Amygdala (tissue), 56 donors: Measurements from ENCODE around the gene WDHD1.
"Not testable (repeated sequence)": the region's sequence is repeated elsewhere in the genome, so short reads cannot be mapped to it uniquely, and the experiment has no call there.

ENCODE experiments used
- DNase-seq, 56 donors: peaks; one replicate each; lab custom pipeline; 2025; lab: John Stamatoyannopoulos, UW

Gene WDHD1

GRCh38 chr14:54955143-54955542 is 71.8 kb downstream of the WDHD1 start:
- DNase-seq = no peak

DNA sequence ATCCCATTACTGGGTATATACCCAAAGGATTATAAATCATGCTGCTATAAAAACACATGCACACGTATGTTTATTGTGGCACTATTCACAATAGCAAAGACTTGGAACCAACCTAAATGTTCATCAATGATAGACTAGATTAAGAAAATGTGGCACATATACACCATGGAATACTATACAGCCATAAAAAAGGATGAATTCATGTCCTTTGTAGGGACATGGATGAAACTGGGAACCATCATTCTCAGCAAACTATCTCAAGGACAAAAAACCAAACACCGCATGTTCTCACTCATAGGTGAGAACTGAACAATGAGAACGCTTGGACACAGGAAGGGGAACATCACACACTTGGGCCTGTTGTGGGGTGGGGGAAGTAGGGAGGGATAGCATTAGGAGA is 73.3 kb downstream of the WDHD1 start:
- DNase-seq = not testable (repeated sequence)

DNA sequence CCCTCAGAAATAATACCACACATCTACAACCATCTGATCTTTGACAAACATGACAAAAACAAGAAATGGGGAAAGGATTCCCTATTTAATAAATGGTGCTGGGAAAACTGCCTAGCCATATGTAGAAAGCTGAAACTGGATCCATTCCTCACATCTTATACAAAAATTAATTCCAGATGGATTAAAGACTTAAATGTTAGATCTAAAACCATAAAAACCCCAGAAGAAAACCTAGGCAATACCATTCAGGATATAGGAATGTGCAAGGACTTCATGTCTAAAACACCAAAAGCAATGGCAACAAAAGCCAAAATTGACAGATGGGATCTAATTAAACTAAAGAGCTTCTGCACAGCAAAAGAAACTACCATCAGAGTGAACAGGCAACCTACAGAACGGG is 74.1 kb downstream of the WDHD1 start:
- not testable (repeated sequence) for DNase-seq

- no peak for DNase-seq
Observed at GRCh38 chr14:54947230-54947629, 79.7 kb downstream of the WDHD1 start.

DNA sequence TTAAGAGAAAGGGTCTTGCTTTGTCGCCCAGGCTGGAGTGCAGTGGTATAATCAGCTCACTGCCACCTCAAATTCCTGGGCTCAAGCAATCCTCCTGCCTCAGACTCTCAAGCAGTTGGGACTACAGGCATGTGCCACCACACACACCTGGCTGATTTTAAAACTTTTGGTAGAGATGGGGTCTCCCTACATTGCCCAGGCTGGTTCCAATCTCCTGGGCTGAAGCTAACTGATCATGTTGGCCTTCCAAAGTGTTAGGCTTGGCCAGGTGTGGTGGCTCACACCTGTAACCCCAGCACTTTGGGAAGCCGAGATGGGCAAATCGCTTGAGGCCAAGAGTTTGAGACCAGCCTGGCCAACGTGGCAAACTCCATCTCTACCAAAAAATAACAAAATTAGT is 80.4 kb downstream of the WDHD1 start:
- no peak for DNase-seq

GRCh38 chr14:54944737-54945391 is 82.0 kb downstream of the WDHD1 start:
- no peak for DNase-seq

DNA sequence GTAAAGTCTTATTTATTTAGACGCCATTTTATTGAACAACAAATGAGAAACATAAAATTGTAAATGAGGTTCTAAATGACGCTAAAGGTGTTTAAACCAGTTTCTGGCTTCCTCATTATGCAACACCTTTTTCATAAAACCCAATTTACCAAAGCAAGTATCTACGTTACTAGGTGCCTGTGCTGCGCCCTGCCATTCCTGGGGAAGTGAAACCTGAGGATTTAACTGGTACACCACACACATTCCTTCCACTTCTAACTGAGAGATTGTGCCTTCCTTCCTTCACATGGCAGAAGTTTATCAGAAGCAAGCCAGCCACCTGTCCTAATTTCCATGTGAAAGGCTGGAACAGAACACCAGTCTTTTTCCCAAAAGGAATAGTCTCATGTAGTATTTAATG is 84.0 kb downstream of the WDHD1 start:
- DNase-seq = peak in 1 of 56 donors; percentile 1

DNA sequence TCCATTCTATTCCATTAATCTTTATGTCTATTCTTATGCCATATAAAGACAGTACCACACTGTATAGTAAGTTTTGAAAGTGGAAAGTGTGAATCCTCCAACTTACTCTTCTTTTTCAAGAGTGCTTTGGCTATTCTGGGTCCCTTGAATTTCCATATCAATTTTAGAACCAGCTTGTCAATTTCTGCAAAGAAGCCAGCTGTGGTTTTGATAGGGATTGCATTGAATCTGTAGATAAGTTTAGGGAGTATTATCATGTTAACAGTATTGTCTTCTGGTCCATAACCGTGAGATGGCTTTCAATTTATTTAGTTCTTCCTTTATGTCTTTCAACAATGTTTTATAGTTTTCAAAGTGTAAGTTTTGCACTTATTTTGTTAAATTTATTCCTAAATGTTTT is 90.1 kb downstream of the WDHD1 start:
- no peak for DNase-seq

DNA sequence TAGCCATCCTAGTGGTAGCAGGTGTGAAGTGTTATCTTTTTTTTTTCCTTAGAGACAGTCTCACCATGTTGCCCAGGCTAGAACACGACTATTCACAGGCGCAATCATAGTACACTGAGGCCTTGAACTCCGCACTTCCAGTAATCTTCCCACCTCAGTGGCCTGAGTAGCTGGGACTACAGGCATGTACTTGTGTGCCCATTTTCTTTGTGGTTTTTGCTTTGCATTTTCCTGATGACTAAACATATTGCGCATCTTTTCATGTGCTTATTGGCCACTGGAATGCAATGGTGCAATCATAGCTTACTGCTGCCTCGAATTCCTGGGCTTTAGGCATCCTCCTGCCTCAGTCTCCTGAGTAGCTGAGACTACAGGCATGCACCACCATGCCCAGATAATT is 90.9 kb downstream of the WDHD1 start:
- no peak for DNase-seq

DNA sequence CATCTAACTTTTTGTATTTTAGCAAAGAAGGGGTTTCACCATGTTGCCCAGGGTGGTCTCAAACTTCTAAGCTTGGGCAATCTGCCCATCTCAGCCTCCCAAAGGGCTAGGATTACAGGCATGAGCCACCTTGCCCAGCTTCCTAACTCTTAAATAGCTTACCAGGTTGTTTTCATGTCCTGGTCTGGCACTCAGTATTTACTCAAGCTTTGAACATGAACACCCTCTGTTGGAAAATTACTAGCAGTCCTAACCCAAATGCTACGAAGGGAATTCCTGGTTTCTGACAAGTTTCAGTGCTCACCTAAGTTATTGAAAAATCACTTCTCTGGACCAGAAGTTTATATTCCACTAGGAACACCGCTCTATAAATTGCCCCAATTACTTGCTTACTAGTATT is 91.8 kb downstream of the WDHD1 start:
- no peak for DNase-seq

DNA sequence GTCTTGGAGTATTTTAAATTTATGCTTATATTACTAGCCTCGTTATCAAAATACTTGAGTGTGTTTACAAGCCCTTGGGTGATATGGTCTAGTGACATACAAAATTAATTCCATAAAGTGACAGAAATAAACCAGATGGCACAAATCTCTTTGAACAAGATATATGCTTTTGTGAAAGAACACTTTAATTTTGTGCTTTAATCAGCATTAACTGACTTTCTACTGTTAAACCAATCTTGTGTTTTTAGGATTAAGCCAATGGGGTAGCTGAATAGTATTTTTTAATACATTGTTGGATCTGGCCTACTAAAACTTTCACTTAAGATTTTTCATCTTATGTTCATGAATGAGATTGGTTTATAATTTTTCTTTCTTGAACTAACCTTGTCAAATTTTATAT is 93.9 kb downstream of the WDHD1 start:
- no peak for DNase-seq

DNA sequence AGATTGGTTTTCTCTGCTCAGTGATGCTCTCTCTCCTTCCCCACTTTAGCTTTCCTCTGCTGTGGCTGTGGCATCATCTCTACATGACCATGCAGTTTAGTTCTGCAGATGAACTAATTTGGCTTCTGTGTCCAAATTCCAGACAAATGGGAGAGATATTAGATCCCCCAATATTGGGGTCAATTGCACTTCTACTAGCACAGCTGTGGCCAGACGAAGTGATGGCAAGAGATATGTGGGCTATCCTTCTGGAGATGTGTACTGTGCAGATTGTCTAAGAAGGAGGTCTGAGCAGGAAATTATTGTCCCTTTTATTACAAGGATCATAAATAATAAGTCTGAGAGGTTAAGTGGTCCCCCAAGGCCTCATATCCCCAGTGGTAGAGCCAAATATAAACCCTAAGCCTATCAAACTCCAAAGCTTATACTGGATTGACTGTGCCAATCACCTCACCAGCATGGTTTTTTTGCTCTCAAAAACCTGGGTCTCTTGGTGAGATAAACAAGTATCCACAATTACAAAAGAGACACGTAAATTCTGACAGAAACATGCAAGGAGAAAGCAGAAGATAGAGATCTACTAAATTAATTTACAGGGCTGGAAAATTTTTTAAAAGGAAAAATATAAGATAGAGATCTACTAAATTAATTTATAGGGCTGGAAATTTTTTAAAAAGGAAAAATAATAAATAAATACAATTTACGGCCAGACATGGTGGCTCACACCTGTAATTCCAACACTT is 95.1 kb downstream of the WDHD1 start:
- no peak for DNase-seq

- no peak for DNase-seq
Observed at GRCh38 chr14:54931101-54931500, 95.8 kb downstream of the WDHD1 start.

- DNase-seq = no peak
Observed at GRCh38 chr14:54929556-54929955, 97.3 kb downstream of the WDHD1 start.

DNA sequence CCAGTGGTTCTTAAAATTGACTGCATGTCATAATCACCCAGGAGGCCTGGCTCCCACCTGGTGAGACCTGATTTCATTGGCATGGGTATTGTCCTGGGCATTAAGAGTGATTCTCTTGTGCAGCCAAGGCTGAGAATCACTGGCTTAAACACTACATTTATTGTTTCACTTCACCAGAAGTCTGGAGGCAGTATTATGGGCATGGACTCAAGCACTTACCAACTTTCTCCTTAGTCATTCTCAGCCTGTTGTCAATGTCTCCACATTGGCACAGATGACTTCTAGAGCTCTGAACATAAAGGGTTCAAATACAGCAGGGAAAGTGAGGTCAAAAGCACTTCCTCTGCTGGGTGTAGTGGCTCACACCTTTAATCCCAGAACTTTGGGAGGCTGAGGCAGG is 98.7 kb downstream of the WDHD1 start:
- no peak for DNase-seq

DNA sequence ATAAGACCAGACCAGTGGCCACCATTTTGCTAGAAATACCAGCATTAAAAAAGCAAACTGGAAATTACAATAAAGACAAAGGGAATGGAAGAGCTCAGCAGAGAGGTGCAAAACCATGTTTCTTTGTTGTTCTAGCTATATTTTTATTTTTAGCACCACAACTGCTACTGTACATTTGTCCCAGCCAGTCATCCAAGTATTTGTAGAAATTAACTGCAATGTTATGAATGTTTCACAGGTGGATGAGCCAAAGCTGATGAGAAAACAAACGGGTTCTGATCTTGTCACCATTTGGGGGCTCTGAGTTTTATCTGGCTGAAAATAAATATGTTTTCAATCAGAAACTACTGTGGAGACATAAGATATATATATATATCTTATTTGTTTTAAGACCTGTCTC is 99.3 kb downstream of the WDHD1 start:
- DNase-seq = no peak

DNA sequence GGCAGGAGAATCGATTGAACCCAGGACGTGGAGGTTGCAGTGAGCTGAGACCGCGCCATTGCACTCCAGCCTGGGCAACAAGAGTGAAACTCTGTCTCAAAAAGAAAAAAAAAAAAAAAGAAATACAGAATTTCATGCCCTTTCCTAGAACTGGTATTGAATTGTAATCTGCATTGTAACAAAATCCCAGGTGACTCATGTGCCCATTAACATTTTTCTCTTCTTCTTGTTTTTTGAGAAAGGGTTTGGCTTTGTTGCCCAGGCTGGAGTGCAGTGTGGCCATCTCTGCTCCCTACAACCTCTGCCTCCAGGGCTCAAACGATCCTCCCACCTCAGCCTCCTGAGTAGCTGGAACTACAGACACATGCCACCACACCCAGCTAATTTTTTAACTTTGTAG is 100.3 kb downstream of the WDHD1 start:
- not testable (repeated sequence) for DNase-seq

DNA sequence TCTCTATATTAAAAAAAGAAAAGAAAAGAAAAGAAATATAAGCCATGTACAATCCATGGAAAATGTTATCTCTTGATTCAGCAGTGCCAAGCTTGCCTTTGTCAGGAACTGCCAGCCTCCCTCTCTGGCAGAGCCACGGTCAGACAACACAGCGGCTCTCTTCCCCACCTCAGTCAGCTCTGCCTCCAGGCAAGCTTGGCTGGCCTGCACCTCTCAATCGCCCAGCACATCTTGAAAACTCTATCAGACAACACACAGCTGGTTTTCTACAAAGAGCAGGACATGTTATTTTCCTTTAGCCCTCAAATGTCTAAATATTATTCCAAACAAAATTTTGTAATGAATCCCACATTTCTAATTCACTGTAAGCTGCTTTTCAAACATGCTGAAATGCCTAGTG is 104.3 kb downstream of the WDHD1 start:
- no peak for DNase-seq

DNA sequence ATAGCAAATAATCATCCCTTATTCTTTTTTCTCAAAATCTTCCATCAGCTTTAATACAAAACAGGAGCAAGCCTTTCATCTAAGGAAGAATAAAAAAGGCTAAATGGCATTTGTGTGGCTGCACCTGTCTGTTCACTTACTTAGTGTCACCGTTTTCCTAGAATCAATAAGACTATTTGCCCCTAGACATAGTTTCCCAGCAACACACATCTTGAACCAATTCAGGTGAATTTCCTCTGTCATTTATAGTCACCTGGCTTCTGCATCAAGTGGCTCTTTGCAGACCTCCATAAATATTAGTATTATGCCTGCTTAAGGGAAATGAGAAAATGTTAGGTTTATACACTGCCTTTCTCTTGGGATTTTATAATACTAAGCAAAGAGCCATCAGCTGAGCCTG is 106.8 kb downstream of the WDHD1 start:
- no peak for DNase-seq

- no peak for DNase-seq
Observed at GRCh38 chr14:54919330-54919729, 107.6 kb downstream of the WDHD1 start.

DNA sequence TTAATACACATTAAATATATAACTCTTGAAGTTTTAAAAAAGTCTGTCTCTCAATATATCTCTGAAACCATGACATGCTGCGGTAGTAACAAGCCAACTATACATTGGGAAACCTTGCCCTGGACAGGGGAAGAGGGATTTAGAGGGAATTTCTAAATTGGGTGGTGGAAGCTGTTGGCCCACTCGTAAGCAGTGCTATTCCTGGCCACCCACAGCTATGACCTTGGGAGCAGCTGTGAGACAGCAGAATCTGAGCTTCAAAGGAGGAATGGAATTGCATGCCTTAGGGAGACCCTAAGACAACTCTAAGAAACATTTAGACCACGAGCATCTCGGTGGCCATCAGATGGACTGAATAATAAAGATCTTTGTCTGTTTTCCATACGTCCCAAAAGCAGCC is 108.5 kb downstream of the WDHD1 start:
- DNase-seq = no peak

GRCh38 chr14:54916101-54916500 is 110.8 kb downstream of the WDHD1 start:
- no peak for DNase-seq
